Prostate gland (tissue), 2 donors: ENCODE data around the gene SMU1. TPM values are rescaled to one million over a fixed set of nuclear protein-coding genes. Genes with fewer than 3 reads are reported as not detected.

ENCODE experiments used
- DNase-seq: peaks from one replicate; pipeline ENCODE4 v3.0.0-alpha.2; 2019; ENCODE audit warnings: low spot score
- H3K27ac ChIP-seq, 2 donors: fragments of 200-600 bp; sonication (generic); 2 replicates each; pipeline ENCODE4 v1.5.1; 2017 to 2019
- H3K27me3 ChIP-seq: fragments of 200-600 bp; sonication (generic); replicated peaks from 2 replicates; pipeline ENCODE4 v1.5.1; 2019; ENCODE audit not compliant: insufficient read depth
- H3K36me3 ChIP-seq, 2 donors: fragments of 200-600 bp; sonication (generic); 1 replicate in 1 of 2; 2 replicates in 1 of 2; pipeline versions ENCODE4 v1.5.1 to v1.8.1; 2017 to 2019
- H3K4me1 ChIP-seq: fragments of 200-600 bp; sonication (generic); replicated peaks from 2 replicates; pipeline ENCODE4 v1.5.1; 2019
- H3K4me3 ChIP-seq, 2 donors: fragments of 200-600 bp; sonication (generic); 2 replicates each; pipeline ENCODE4 v1.5.1; 2017 to 2019
- H3K9me3 ChIP-seq: fragments of 200-600 bp; sonication (generic); 2 replicates; pipeline ENCODE4 v1.5.1; 2017
- CTCF ChIP-seq, 4 experiments: fragments of 200-600 bp in 2 of 4; fragments of 450-650 bp in 2 of 4; sonication (generic) in 2 of 4; IDR thresholded peaks; 1 replicate in 3 of 4; 2 replicates in 1 of 4; pipeline ENCODE4 v1.5.1; 2016 to 2019; ENCODE audit warnings: antibody characterized with exemption in 4 of 4, mild to moderate bottlenecking in 2 of 4, moderate library complexity in 2 of 4
- POLR2A ChIP-seq: fragments of 450-650 bp; IDR thresholded peaks from one replicate; pipeline ENCODE4 v1.6.1; 2016; ENCODE audit warnings: antibody characterized with exemption, mild to moderate bottlenecking
- POLR2AphosphoS5 ChIP-seq: sonication (generic); formaldehyde crosslinking; IDR thresholded peaks from one replicate; pipeline ENCODE4 v1.6.1; 2017; ENCODE audit warnings: antibody characterized with exemption
- WGBS: methylation state at CpG from one replicate; pipeline ENCODE4 v1.1.5; 2018; 5-methylcytosine and 5-hydroxymethylcytosine counted together
- intact Hi-C: fragments of 100-400 bp; cut with DNase I; formaldehyde crosslinking; loops from one replicate; pipeline ENCODE4 v1.14.2; 2022
- total RNA-seq, 2 donors: library from RNA; depleted of rRNA; stranded (reverse); fragments of >200 nt; gene quantifications; one replicate each; pipeline ENCODE4 v1.1.0, GENCODE V29; 2016

The SMU1 gene
- total RNA-seq, 2 donors from 2014 or later: 18.4 to 19.1 TPM

- WGBS: 90% methylated on average over 8 of the region's 8 CpGs
- H3K27me3 ChIP-seq: no peaks in the 10 kb centered on the region
- no peaks in the 10 kb centered on the region for H3K4me1 ChIP-seq
- no peak for TF ChIP-seq CTCF (IDR thresholded peaks at IDR 0.05)
- TF ChIP-seq POLR2AphosphoS5: no peak
- TF ChIP-seq POLR2A: no peak
- no peak overlapping the region for H3K27ac ChIP-seq
- intact Hi-C loops: loop anchor here (2.0 kb wide), 1 partner anchor 101 kb away; no protein-coding TSS in a partner anchor
- DNase-seq: no peak
- H3K9me3 ChIP-seq: no peaks in the 10 kb centered on the region
- H3K4me3 ChIP-seq: no peak overlapping the region
- H3K36me3 ChIP-seq: no peaks in the 10 kb centered on the region
These were observed 47.0 kb upstream of the SMU1 start for GRCh38 chr9:33123407-33124031.

- no peaks in the 10 kb centered on the region for H3K36me3 ChIP-seq
- H3K27ac ChIP-seq: no peak overlapping the region
- no peak overlapping the region for H3K4me3 ChIP-seq
- H3K9me3 ChIP-seq: no peaks in the 10 kb centered on the region
- DNase-seq: no peak
- WGBS: 78% methylated on average over 1 of the region's 1 CpG
- intact Hi-C loops: no loop called here
- H3K4me1 ChIP-seq: no peaks in the 10 kb centered on the region
- no peaks in the 10 kb centered on the region for H3K27me3 ChIP-seq
- no peak for TF ChIP-seq POLR2AphosphoS5
- no peak for TF ChIP-seq CTCF (IDR thresholded peaks at IDR 0.05)
- TF ChIP-seq POLR2A: no peak
These were observed 44.1 kb upstream of the SMU1 start for GRCh38 chr9:33120620-33121019.

GRCh38 chr9:33117796-33118195 is 41.3 kb upstream of the SMU1 start:
- no peak overlapping the region for H3K4me3 ChIP-seq
- 90% methylated on average over 4 of the region's 4 CpGs for WGBS
- H3K27ac ChIP-seq: no peak overlapping the region
- intact Hi-C loops: no loop called here
- no peaks in the 10 kb centered on the region for H3K4me1 ChIP-seq
- H3K9me3 ChIP-seq: no peaks in the 10 kb centered on the region
- DNase-seq: no peak
- peaks cover 0 to 6% of the 10 kb centered on the region in 2 donors for H3K36me3 ChIP-seq
- no peak for TF ChIP-seq POLR2A
- TF ChIP-seq CTCF (IDR thresholded peaks at IDR 0.05): no peak
- no peak for TF ChIP-seq POLR2AphosphoS5
- H3K27me3 ChIP-seq: no peaks in the 10 kb centered on the region

- Histone ChIP-seq H3K27ac (no peak overlapping the region), H3K4me1 (no peaks in the 10 kb centered on the region), H3K27me3 (no peaks in the 10 kb centered on the region), H3K4me3 (no peak overlapping the region), H3K36me3 (peaks cover 0 to 6% of the 10 kb centered on the region in 2 donors), H3K9me3 (no peaks in the 10 kb centered on the region)
- TF ChIP-seq POLR2A (no peak), POLR2AphosphoS5 (no peak), CTCF (IDR thresholded peaks at IDR 0.05) (no peak)
- intact Hi-C loops: no loop called here
- no peak for DNase-seq
- WGBS: 55% methylated on average over 1 of the region's 1 CpG
These were observed 40.8 kb upstream of the SMU1 start for GRCh38 chr9:33117306-33117705.

GRCh38 chr9:33116860-33117259 is 40.4 kb upstream of the SMU1 start:
- no peak overlapping the region for H3K4me3 ChIP-seq
- TF ChIP-seq POLR2A (no peak), CTCF (IDR thresholded peaks at IDR 0.05) (no peak), POLR2AphosphoS5 (no peak)
- H3K27me3 ChIP-seq: no peaks in the 10 kb centered on the region
- intact Hi-C loops: no loop called here
- no peak for DNase-seq
- peaks cover 0 to 6% of the 10 kb centered on the region in 2 donors for H3K36me3 ChIP-seq
- 68% methylated on average over 2 of the region's 2 CpGs for WGBS
- no peaks in the 10 kb centered on the region for H3K9me3 ChIP-seq
- H3K4me1 ChIP-seq: no peaks in the 10 kb centered on the region
- no peak overlapping the region for H3K27ac ChIP-seq
